Vagina (tissue), 2 donors: ENCODE measurements around the gene BRSK2. TPM values are rescaled to one million over a fixed set of nuclear protein-coding genes. Genes with fewer than 3 reads are reported as not detected.

Experiments used
- DNase-seq, 2 donors: peaks; one replicate each; pipeline ENCODE4 v3.0.0-alpha.2; 2017; ENCODE audit errors: extremely low spot score in 2 of 2
- H3K27ac ChIP-seq: fragments of 200-600 bp; sonication (generic); one replicate; pipeline ENCODE4 v1.5.1; 2019
- H3K27me3 ChIP-seq: fragments of 200-600 bp; sonication (generic); one replicate; pipeline ENCODE4 v1.5.1; 2019
- H3K36me3 ChIP-seq, 2 donors: fragments of 200-600 bp; sonication (generic); one replicate each; pipeline ENCODE4 v1.5.1; 2017 to 2019
- H3K4me1 ChIP-seq: fragments of 200-600 bp; sonication (generic); one replicate; pipeline ENCODE4 v1.5.1; 2019
- H3K4me3 ChIP-seq, 2 donors: fragments of 200-600 bp; sonication (generic); 1 replicate in 1 of 2; 2 replicates in 1 of 2; pipeline ENCODE4 v1.5.1; 2016 to 2019
- H3K9me3 ChIP-seq: fragments of 200-600 bp; sonication (generic); one replicate; pipeline ENCODE4 v1.5.1; 2019
- CTCF ChIP-seq, 3 experiments: fragments of 450-650 bp in 2 of 3; fragments of 200-600 bp in 1 of 3; sonication (generic) in 1 of 3; IDR thresholded peaks; one replicate each; pipeline ENCODE4 v1.5.1; 2017 to 2019; ENCODE audit warnings: antibody characterized with exemption in 3 of 3, mild to moderate bottlenecking in 2 of 3, moderate library complexity in 2 of 3
- POLR2A ChIP-seq, 2 donors: fragments of 450-650 bp; IDR thresholded peaks; one replicate each; pipeline ENCODE4 v1.6.1; 2017; ENCODE audit warnings: antibody characterized with exemption in 2 of 2, mild to moderate bottlenecking in 2 of 2, moderate library complexity in 2 of 2
- POLR2AphosphoS5 ChIP-seq, 2 donors: sonication (generic); formaldehyde crosslinking; IDR thresholded peaks; one replicate each; pipeline ENCODE4 v1.9.0; 2017; ENCODE audit warnings: antibody characterized with exemption in 2 of 2, mild to moderate bottlenecking in 2 of 2, low read depth in 1 of 2; ENCODE audit not compliant: insufficient read depth in 1 of 2
- intact Hi-C: fragments of 100-400 bp; cut with DNase I; formaldehyde crosslinking; loops from one replicate; pipeline ENCODE4 v1.15.1; 2023
- total RNA-seq: library from RNA; depleted of rRNA; stranded (reverse); fragments of >200 nt; gene quantifications from one replicate; pipeline ENCODE4 v1.2.3, GENCODE V29; 2016

Gene BRSK2
- total RNA-seq, 1 donor from 2014 or later = 3.9 TPM

- H3K9me3 ChIP-seq = no peaks in the 10 kb centered on the region
- peaks cover 37% of the 10 kb centered on the region for H3K4me1 ChIP-seq
- no peaks in the 10 kb centered on the region for H3K36me3 ChIP-seq
- no peak for DNase-seq
- no peak for TF ChIP-seq POLR2AphosphoS5 (IDR thresholded peaks at IDR 0.05; ENCODE audit: insufficient read depth in 1 of 2, low read depth in 1 of 2)
- no peak for TF ChIP-seq POLR2A (IDR thresholded peaks at IDR 0.05)
- no peak for TF ChIP-seq CTCF (IDR thresholded peaks at IDR 0.05)
- no peaks in the 10 kb centered on the region for H3K27me3 ChIP-seq
- H3K4me3 ChIP-seq = peak overlapping the region; percentile 32 to 44
- peak overlapping the region; percentile 78 for H3K27ac ChIP-seq
- intact Hi-C loops = loop anchor here (5.0 kb wide), 1 partner anchor 58 kb away; no protein-coding TSS in a partner anchor
Observed at GRCh38 chr11:1459219-1459575, 69.5 kb downstream of the BRSK2 start.

GRCh38 chr11:1459764-1460395, 70.1 kb downstream of the BRSK2 start:
- Histone ChIP-seq H3K27me3 (no peaks in the 10 kb centered on the region), H3K9me3 (no peaks in the 10 kb centered on the region), H3K4me3 (peak overlapping the region; percentile 32 to 44), H3K36me3 (no peaks in the 10 kb centered on the region), H3K4me1 (peaks cover 37% of the 10 kb centered on the region), H3K27ac (peak overlapping the region; percentile 78)
- intact Hi-C loops = loop anchor here (5.0 kb wide), 1 partner anchor 57 kb away; no protein-coding TSS in a partner anchor
- TF ChIP-seq POLR2A (IDR thresholded peaks at IDR 0.05) (no peak), CTCF (IDR thresholded peaks at IDR 0.05) (no peak), POLR2AphosphoS5 (IDR thresholded peaks at IDR 0.05; ENCODE audit: insufficient read depth in 1 of 2, low read depth in 1 of 2) (no peak)
- DNase-seq = no peak

- TF ChIP-seq POLR2AphosphoS5 (IDR thresholded peaks at IDR 0.05; ENCODE audit: insufficient read depth in 1 of 2, low read depth in 1 of 2) = peak in 1 of 2 donors; percentile 32
- TF ChIP-seq CTCF (IDR thresholded peaks at IDR 0.05) = no peak
Observed at GRCh38 chr11:1460396-1460985, 70.8 kb downstream of the BRSK2 start.

GRCh38 chr11:1460986-1461825, 71.5 kb downstream of the BRSK2 start:
- intact Hi-C loops = no loop called here
- Histone ChIP-seq H3K9me3 (no peaks in the 10 kb centered on the region), H3K36me3 (no peaks in the 10 kb centered on the region), H3K4me1 (peaks cover 37% of the 10 kb centered on the region), H3K27ac (peak overlapping the region; percentile 78), H3K27me3 (no peaks in the 10 kb centered on the region), H3K4me3 (peak overlapping the region; percentile 32 to 54)
- TF ChIP-seq CTCF (IDR thresholded peaks at IDR 0.05) (no peak), POLR2AphosphoS5 (IDR thresholded peaks at IDR 0.05; ENCODE audit: insufficient read depth in 1 of 2, low read depth in 1 of 2) (peak in 1 of 2 donors; percentile 69), POLR2A (IDR thresholded peaks at IDR 0.05) (no peak)
- no peak for DNase-seq

More at GRCh38 chr11:1460396-1460985, 70.8 kb downstream of the BRSK2 start:
- peak overlapping the region; percentile 32 to 54 for H3K4me3 ChIP-seq
- peak overlapping the region; percentile 78 for H3K27ac ChIP-seq
- intact Hi-C loops = no loop called here
- H3K27me3 ChIP-seq = no peaks in the 10 kb centered on the region
- DNase-seq = no peak
- H3K4me1 ChIP-seq = peaks cover 37% of the 10 kb centered on the region
- H3K9me3 ChIP-seq = no peaks in the 10 kb centered on the region
- H3K36me3 ChIP-seq = no peaks in the 10 kb centered on the region
